Stimulated activated naive B cell treated with anti-CD40 and anti-IgM and Interleukin-4, amounts not matched to agents 10 μg/mL and 1 μg/mL and 100 μg/mL, for 72 hours (primary cell): ENCODE results near the gene SLC4A1.

Source experiments
- ATAC-seq, 2 donors: fragments of 150-1000 bp; cut with Tn5 transposase; replicated peaks; 2 replicates each; pipeline ENCODE4 v1.10.0; 2021; ENCODE audit warnings: moderate library complexity in 1 of 2
- DNase-seq: peaks from one replicate; pipeline ENCODE4 v3.0.0; 2021
- H3K27ac Mint-ChIP-seq: one replicate; pipeline ENCODE4 v1.8.0; 2022; ENCODE audit warnings: mild to moderate bottlenecking, mixed read lengths
- H3K27me3 Mint-ChIP-seq, 2 donors: one replicate each; pipeline ENCODE4 v1.8.0; 2022; ENCODE audit warnings: mixed read lengths in 2 of 2
- H3K36me3 Mint-ChIP-seq, 2 donors: one replicate each; pipeline ENCODE4 v1.8.0; 2022; ENCODE audit warnings: mixed read lengths in 2 of 2, mild to moderate bottlenecking in 1 of 2
- H3K4me1 Mint-ChIP-seq, 2 donors: one replicate each; pipeline ENCODE4 v1.8.0; 2022; ENCODE audit warnings: mixed read lengths in 2 of 2, mild to moderate bottlenecking in 1 of 2
- H3K4me3 Mint-ChIP-seq, 2 donors: one replicate each; pipeline ENCODE4 v1.8.0; 2022; ENCODE audit warnings: mild to moderate bottlenecking in 2 of 2, mixed read lengths in 2 of 2, moderate library complexity in 1 of 2
- H3K9me3 Mint-ChIP-seq, 2 donors: one replicate each; pipeline ENCODE4 v1.8.0; 2022; ENCODE audit warnings: mixed read lengths in 2 of 2, mild to moderate bottlenecking in 1 of 2

SLC4A1 gene

GRCh38 chr17:44217738-44218343 is 50.1 kb downstream of the SLC4A1 start:
- Mint-ChIP-seq H3K27ac (peak overlapping the region; percentile 95), H3K27me3 (no peaks in the 10 kb centered on the region), H3K36me3 (peaks cover 41 to 55% of the 10 kb centered on the region in 2 donors), H3K4me1 (peaks cover 53 to 73% of the 10 kb centered on the region in 2 donors), H3K9me3 (no peaks in the 10 kb centered on the region), H3K4me3 (peak overlapping the region; percentile 82 to 94)
- DNase-seq (peak; percentile 24), ATAC-seq (no peak)

GRCh38 chr17:44216694-44217093 is 51.2 kb downstream of the SLC4A1 start:
- Mint-ChIP-seq H3K4me1 (peaks cover 50 to 71% of the 10 kb centered on the region in 2 donors), H3K36me3 (peaks cover 49 to 63% of the 10 kb centered on the region in 2 donors), H3K27ac (peak overlapping the region; percentile 95), H3K27me3 (no peaks in the 10 kb centered on the region), H3K4me3 (peak overlapping the region; percentile 82 to 94), H3K9me3 (no peaks in the 10 kb centered on the region)
- no peak for DNase-seq
- ATAC-seq = no peak

DNA sequence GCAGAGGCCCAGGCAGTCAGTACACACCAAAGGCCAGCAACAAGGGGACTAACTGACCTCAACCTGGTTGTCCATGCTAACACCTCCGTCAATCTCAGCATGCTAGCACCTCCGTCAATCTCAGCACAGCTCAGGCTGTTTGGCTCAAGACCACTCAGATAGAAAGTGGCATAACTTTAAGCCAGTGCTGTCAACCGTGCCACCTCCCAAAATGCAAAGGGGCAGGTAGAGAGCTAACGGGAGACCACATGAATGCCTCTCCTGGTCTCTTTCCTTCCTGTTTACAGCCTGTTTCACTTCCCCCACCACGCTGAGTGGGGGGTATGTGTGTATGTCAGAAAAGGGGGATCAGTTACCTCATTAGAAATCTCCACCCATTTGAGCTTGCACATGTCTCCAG is 51.8 kb downstream of the SLC4A1 start:
- peaks cover 53 to 68% of the 10 kb centered on the region in 2 donors for H3K36me3 Mint-ChIP-seq
- ATAC-seq (peak; percentile 53 to 59), DNase-seq (peak; percentile 71)
- no peaks in the 10 kb centered on the region for H3K27me3 Mint-ChIP-seq
- peak overlapping the region; percentile 95 for H3K27ac Mint-ChIP-seq
- H3K4me1 Mint-ChIP-seq = peaks cover 53 to 71% of the 10 kb centered on the region in 2 donors
- peak overlapping the region; percentile 82 to 94 for H3K4me3 Mint-ChIP-seq
- H3K9me3 Mint-ChIP-seq = no peaks in the 10 kb centered on the region

- H3K27me3 Mint-ChIP-seq = no peaks in the 10 kb centered on the region
- no peak for DNase-seq
- peaks cover 59 to 74% of the 10 kb centered on the region in 2 donors for H3K4me1 Mint-ChIP-seq
- H3K27ac Mint-ChIP-seq = peak overlapping the region; percentile 85
- H3K4me3 Mint-ChIP-seq = no peak overlapping the region
- ATAC-seq = no peak
- no peaks in the 10 kb centered on the region for H3K9me3 Mint-ChIP-seq
- H3K36me3 Mint-ChIP-seq = peaks cover 55 to 71% of the 10 kb centered on the region in 2 donors
Measured at GRCh38 chr17:44214896-44215295, 53.0 kb downstream of the SLC4A1 start.

DNA sequence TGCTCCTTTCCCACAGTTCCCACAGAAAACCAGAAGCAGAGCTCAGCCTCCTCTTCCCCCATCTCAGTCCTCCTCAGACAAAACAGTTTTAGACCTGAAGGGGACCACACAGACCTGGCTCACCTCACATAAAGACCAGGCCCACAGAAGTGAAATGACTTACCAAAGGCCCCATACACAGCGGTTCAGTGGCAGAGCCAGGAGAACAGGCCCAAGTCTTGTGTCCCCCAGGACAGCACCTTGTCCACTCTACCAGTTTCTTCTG is 53.8 kb downstream of the SLC4A1 start:
- H3K4me1 Mint-ChIP-seq = peaks cover 62 to 82% of the 10 kb centered on the region in 2 donors
- H3K4me3 Mint-ChIP-seq = peak overlapping the region in 1 of 2 donors; percentile 14
- ATAC-seq = no peak
- no peaks in the 10 kb centered on the region for H3K9me3 Mint-ChIP-seq
- DNase-seq = no peak
- H3K27me3 Mint-ChIP-seq = no peaks in the 10 kb centered on the region
- H3K36me3 Mint-ChIP-seq = peaks cover 60 to 78% of the 10 kb centered on the region in 2 donors
- peak overlapping the region; percentile 86 for H3K27ac Mint-ChIP-seq

DNA sequence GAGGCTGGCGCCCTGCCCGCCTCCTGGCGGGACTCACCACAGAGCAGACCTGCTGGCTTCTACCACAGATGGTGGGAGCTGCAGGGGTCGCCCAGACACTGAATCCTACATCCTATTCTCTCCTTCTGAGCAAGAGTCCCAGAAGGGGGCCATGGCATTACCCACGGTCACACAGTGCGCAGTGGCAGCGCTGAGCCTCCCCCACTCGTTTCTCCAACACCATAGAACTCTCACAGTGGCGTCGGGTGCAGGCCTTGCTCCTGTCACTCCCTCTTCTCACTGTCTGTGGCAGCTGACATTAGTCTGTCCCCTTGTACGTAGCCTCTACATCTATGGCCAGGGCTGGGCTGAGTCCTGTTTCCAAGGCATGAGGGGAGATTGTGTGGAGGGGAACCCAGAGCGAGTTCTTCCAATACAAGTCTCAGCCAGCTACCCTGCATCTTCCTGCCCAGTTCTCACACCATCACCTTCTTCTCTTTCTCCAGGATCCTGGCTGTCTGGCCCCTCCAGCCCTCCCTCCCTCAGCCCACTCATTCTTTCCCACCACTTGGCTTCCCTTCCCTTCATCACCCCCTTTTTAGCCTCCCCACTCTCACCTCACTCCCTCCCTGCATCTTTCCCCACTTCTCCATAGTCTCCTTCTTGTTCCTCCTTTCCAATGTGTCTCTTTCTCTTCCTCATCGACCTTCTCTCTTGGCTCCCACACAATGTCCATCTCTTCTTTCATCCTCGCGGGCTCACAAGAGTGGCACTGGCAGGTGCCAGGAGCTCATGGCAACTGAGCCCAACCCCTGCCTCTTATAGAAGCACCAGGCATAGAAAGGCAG is 54.3 kb downstream of the SLC4A1 start:
- Mint-ChIP-seq H3K36me3 (peaks cover 63 to 81% of the 10 kb centered on the region in 2 donors), H3K4me1 (peaks cover 62 to 84% of the 10 kb centered on the region in 2 donors), H3K4me3 (peak overlapping the region in 1 of 2 donors; percentile 14), H3K27me3 (no peaks in the 10 kb centered on the region), H3K9me3 (no peaks in the 10 kb centered on the region), H3K27ac (peak overlapping the region; percentile 86)
- DNase-seq (no peak), ATAC-seq (no peak)

DNA sequence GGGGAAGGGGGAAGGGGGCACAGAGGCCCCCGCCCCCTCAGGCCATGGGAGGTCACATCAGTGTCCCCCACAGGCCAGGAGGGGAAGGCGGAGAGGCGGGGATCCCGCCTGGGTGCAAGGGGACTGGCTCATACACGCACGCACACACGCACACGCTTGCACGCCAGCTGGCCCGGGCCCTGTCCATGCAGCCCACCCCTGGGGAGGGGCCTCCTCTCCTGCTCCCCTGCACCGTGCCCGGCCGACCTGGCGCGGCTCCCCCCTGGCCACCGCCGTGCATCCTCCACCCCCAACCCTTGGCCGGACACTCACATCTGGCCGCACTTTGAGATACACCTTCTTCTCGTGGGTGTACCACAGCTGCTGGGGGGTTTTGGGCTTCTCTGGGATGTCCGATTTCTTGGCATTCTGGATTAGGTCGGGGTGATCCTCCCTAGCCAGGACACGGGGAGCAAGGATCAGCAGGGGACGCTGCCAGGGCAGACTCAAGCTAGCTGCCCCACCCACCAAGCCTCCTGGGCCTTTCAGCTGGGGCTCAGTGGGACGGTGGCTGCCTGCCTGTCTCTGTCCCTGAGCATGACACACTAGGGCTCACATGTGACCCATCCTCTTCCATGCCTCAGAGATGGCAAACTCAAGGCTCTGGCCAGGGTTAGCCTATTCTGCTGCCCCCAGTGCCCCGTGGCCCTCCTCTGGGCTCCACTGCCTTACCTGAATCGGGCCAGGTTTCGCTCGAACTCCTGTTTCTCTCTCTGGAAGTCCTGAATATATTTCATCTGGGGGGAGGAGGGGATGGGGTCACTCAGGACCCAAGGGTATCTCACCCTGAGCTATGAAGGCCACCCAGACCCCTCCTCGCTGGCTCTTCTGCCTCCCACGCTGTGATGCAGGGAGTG is 55.2 kb downstream of the SLC4A1 start:
- no peak for ATAC-seq
- Mint-ChIP-seq H3K36me3 (peaks cover 69 to 84% of the 10 kb centered on the region in 2 donors), H3K27ac (peak overlapping the region; percentile 42), H3K9me3 (no peaks in the 10 kb centered on the region), H3K27me3 (no peaks in the 10 kb centered on the region), H3K4me1 (peaks cover 64 to 86% of the 10 kb centered on the region in 2 donors), H3K4me3 (no peak overlapping the region)
- no peak for DNase-seq

DNA sequence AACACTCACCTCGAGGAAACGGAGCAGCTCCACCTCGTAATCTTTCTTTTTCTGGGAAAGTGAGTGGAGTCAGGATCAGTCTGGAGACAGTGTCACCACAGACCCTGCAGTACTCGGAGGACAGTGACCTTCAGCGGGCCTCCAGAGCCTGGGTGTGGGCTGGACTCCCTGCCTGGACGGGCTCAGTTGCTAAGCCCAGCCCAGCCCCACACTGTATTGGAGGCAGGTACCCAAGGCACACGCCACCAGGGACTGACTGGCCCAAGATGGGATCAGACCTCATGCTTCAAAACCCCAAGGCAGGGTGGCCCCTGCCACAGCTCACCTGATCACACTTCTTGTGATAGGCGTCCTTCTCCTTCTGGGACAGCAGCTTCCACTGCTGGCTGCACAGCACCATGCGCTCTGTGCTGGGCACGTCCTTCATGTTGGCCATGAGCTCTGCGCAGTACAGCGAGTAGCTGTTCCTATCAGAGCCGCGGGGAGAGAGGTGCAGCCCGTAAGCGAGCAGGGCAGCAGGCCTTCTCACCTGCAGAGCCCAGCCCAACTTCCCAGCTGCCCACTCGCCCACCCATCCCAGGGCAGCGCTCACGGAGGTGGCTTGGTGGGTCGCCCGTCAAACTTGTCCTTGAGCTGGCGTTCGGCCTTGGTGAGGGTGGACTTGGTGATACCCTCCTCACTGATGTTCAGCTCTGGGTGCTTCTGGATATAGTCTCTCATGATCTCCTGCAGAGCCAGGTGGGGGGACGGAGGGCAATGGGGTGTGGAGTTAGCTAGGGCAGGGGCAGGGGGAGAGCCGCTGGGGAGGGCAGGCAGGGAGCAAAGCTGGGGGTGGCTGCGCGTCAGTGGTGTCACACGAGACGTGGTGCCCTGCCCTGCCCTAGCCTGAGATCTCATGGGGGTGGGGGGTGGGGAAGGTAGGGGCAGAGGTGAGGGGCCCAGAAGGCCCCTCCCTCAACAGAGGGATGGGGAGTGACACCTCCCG is 56.4 kb downstream of the SLC4A1 start:
- H3K4me3 Mint-ChIP-seq = peak overlapping the region; percentile 39 to 56
- H3K4me1 Mint-ChIP-seq = peaks cover 59 to 75% of the 10 kb centered on the region in 2 donors
- no peak for DNase-seq
- peak overlapping the region; percentile 92 for H3K27ac Mint-ChIP-seq
- H3K9me3 Mint-ChIP-seq = no peaks in the 10 kb centered on the region
- no peaks in the 10 kb centered on the region for H3K27me3 Mint-ChIP-seq
- peaks cover 69 to 84% of the 10 kb centered on the region in 2 donors for H3K36me3 Mint-ChIP-seq
- no peak for ATAC-seq

- Mint-ChIP-seq H3K27ac (peak overlapping the region; percentile 92), H3K27me3 (no peaks in the 10 kb centered on the region), H3K9me3 (no peaks in the 10 kb centered on the region), H3K36me3 (peaks cover 68 to 84% of the 10 kb centered on the region in 2 donors), H3K4me3 (peak overlapping the region; percentile 68 to 74), H3K4me1 (peaks cover 49 to 72% of the 10 kb centered on the region in 2 donors)
- DNase-seq (peak; percentile 89), ATAC-seq (peak; percentile 96 to 98)
Measured at GRCh38 chr17:44210342-44211192, 57.4 kb downstream of the SLC4A1 start.

GRCh38 chr17:44209786-44210341 is 58.1 kb downstream of the SLC4A1 start:
- Mint-ChIP-seq H3K9me3 (no peaks in the 10 kb centered on the region), H3K27ac (peak overlapping the region; percentile 92), H3K27me3 (no peaks in the 10 kb centered on the region), H3K36me3 (peaks cover 61 to 78% of the 10 kb centered on the region in 2 donors), H3K4me1 (peaks cover 43 to 65% of the 10 kb centered on the region in 2 donors), H3K4me3 (peak overlapping the region; percentile 68 to 74)
- ATAC-seq (peak; percentile 41 to 52), DNase-seq (no peak)

GRCh38 chr17:44207743-44208142 is 60.2 kb downstream of the SLC4A1 start:
- H3K9me3 Mint-ChIP-seq = no peaks in the 10 kb centered on the region
- ATAC-seq = no peak
- H3K27ac Mint-ChIP-seq = no peak overlapping the region
- H3K4me1 Mint-ChIP-seq = peaks cover 40 to 63% of the 10 kb centered on the region in 2 donors
- DNase-seq = no peak
- no peaks in the 10 kb centered on the region for H3K27me3 Mint-ChIP-seq
- H3K4me3 Mint-ChIP-seq = no peak overlapping the region
- peaks cover 41 to 57% of the 10 kb centered on the region in 2 donors for H3K36me3 Mint-ChIP-seq

DNA sequence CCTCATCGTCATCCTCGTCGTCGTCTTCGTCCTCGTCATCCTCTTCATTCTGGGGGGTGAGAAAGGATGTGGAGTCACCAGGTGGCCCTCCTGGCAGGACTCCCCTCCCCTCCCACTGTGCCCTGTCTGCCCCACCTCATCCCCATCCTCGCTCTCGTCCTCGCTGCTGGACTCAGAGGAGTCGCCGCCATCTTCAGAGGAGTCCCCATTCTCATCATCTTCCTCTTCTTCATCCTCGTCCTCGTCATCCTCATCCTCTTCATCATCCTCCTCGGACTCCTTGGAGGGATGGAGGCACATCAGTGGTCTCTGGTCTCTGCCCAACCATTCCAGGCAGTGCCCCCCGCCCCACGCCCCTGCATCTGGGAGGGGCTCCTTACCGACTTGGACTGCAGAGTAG is 60.6 kb downstream of the SLC4A1 start:
- Mint-ChIP-seq H3K4me1 (peaks cover 40 to 61% of the 10 kb centered on the region in 2 donors), H3K27ac (peak overlapping the region; percentile 59), H3K27me3 (no peaks in the 10 kb centered on the region), H3K36me3 (peaks cover 39 to 55% of the 10 kb centered on the region in 2 donors), H3K4me3 (peak overlapping the region in 1 of 2 donors; percentile 27), H3K9me3 (no peaks in the 10 kb centered on the region)
- no peak for ATAC-seq
- no peak for DNase-seq
